Astrocyte (in vitro differentiated cells and primary cell): ENCODE data around the gene PHF24. TPM values are rescaled to one million over a fixed set of nuclear protein-coding genes. Genes with fewer than 3 reads are reported as not detected.

Experiments
- DNase-seq: peaks from one replicate; pipeline ENCODE4 v3.0.0-alpha.2; 2010; ENCODE audit warnings: low read depth
- FAIRE-seq: peaks from 2 replicates; lab custom pipeline; 2011; peaks lifted over from hg19 to GRCh38; lab: Jason Lieb, UNC
- H2AFZ ChIP-seq: 2 replicates; pipeline ENCODE4 v1.6.0; 2012; ENCODE audit warnings: low read depth, low read length, inconsistent platforms
- H3K27ac ChIP-seq: 2 replicates; pipeline ENCODE4 v1.5.1; 2011; ENCODE audit warnings: low read depth, low read length, inconsistent platforms
- H3K27me3 ChIP-seq: 2 replicates; pipeline ENCODE4 v1.6.0; 2011; ENCODE audit warnings: low read length, inconsistent platforms; ENCODE audit not compliant: insufficient read depth
- H3K36me3 ChIP-seq: 2 replicates; pipeline ENCODE4 v1.5.1; 2011; ENCODE audit warnings: low read length, inconsistent platforms; ENCODE audit not compliant: insufficient read depth
- H3K4me1 ChIP-seq: 2 replicates; pipeline ENCODE4 v1.5.1; 2011; ENCODE audit warnings: low read length, inconsistent platforms; ENCODE audit not compliant: insufficient read depth
- H3K4me2 ChIP-seq: 2 replicates; pipeline ENCODE4 v1.6.0; 2012; ENCODE audit warnings: low read length, inconsistent platforms
- H3K4me3 ChIP-seq: 2 replicates; pipeline ENCODE4 v1.5.1; 2011; ENCODE audit warnings: low read depth, mild to moderate bottlenecking, low read length, inconsistent platforms; ENCODE audit not compliant: insufficient read depth
- H3K79me2 ChIP-seq: 2 replicates; pipeline ENCODE4 v1.6.0; 2012; ENCODE audit warnings: mild to moderate bottlenecking, low read length, inconsistent platforms; ENCODE audit not compliant: insufficient read depth
- H3K9ac ChIP-seq: 2 replicates; pipeline ENCODE4 v1.6.0; 2012; ENCODE audit warnings: mild to moderate bottlenecking, low read length, inconsistent platforms
- H3K9me3 ChIP-seq: 2 replicates; pipeline ENCODE4 v1.5.1; 2012; ENCODE audit warnings: low read depth, mild to moderate bottlenecking, low read length, inconsistent platforms; ENCODE audit not compliant: insufficient read depth
- H4K20me1 ChIP-seq: 2 replicates; pipeline ENCODE4 v1.6.0; 2012; ENCODE audit warnings: low read length, inconsistent platforms; ENCODE audit not compliant: insufficient read depth
- H3K27ac Mint-ChIP-seq: one replicate; pipeline ENCODE4 v1.8.0; 2021; ENCODE audit warnings: mild to moderate bottlenecking, mixed read lengths; ENCODE audit not compliant: unreplicated experiment
- H3K27me3 Mint-ChIP-seq: one replicate; pipeline ENCODE4 v1.8.0; 2021; ENCODE audit warnings: low read depth, mixed read lengths; ENCODE audit not compliant: unreplicated experiment
- H3K36me3 Mint-ChIP-seq: one replicate; pipeline ENCODE4 v1.8.0; 2021; ENCODE audit warnings: low read depth, mixed read lengths; ENCODE audit not compliant: unreplicated experiment
- H3K4me1 Mint-ChIP-seq: one replicate; pipeline ENCODE4 v1.8.0; 2021; ENCODE audit warnings: low read depth, mixed read lengths; ENCODE audit not compliant: unreplicated experiment
- H3K4me3 Mint-ChIP-seq: one replicate; pipeline ENCODE4 v1.8.0; 2021; ENCODE audit warnings: mild to moderate bottlenecking, moderate library complexity, mixed read lengths; ENCODE audit not compliant: unreplicated experiment
- H3K9me3 Mint-ChIP-seq: one replicate; pipeline ENCODE4 v1.8.0; 2021; ENCODE audit warnings: mild to moderate bottlenecking, mixed read lengths; ENCODE audit not compliant: unreplicated experiment
- CTCF ChIP-seq: IDR thresholded peaks from 2 replicates; pipeline ENCODE4 v1.5.1; 2011; ENCODE audit warnings: low read depth, mild to moderate bottlenecking, inconsistent platforms, low read length, moderate library complexity; ENCODE audit not compliant: insufficient read depth
- EZH2 ChIP-seq: IDR thresholded peaks from 2 replicates; pipeline ENCODE4 v1.6.1; 2012; ENCODE audit warnings: mild to moderate bottlenecking, low read length, inconsistent platforms; ENCODE audit not compliant: insufficient read depth
- total RNA-seq: library from RNA; stranded (reverse); gene quantifications from 2 replicates; pipeline ENCODE4 v1.2.1, GENCODE V29; 2021

Gene PHF24
- total RNA-seq, 1 donor from 2014 or later = 0.16 TPM

GRCh38 chr9:34995670-34996060, 37.6 kb downstream of the PHF24 start:
- H3K27ac ChIP-seq = no peak overlapping the region
- H3K9me3 ChIP-seq = no peaks in the 10 kb centered on the region
- DNase-seq (peak; percentile 41), FAIRE-seq (peak; percentile 9)
- Mint-ChIP-seq H3K9me3 (no peaks in the 10 kb centered on the region), H3K36me3 (peaks cover 24% of the 10 kb centered on the region), H3K27me3 (no peaks in the 10 kb centered on the region), H3K4me3 (no peak overlapping the region), H3K4me1 (peaks cover 64% of the 10 kb centered on the region), H3K27ac (peak overlapping the region; percentile 34)
- peaks cover 56% of the 10 kb centered on the region for H3K4me1 ChIP-seq
- no peaks in the 10 kb centered on the region for H3K79me2 ChIP-seq
- H2AFZ ChIP-seq = no peak overlapping the region
- no peaks in the 10 kb centered on the region for H3K27me3 ChIP-seq
- no peak overlapping the region for H3K9ac ChIP-seq
- H3K4me2 ChIP-seq = peak overlapping the region; percentile 18
- peaks cover 7% of the 10 kb centered on the region for H3K36me3 ChIP-seq
- no peak overlapping the region for H3K4me3 ChIP-seq
- H4K20me1 ChIP-seq = peaks cover 9% of the 10 kb centered on the region
- TF ChIP-seq EZH2 (no peak), CTCF (no peak)

GRCh38 chr9:34996181-34996904, 38.3 kb downstream of the PHF24 start:
- H3K4me2 ChIP-seq = no peak overlapping the region
- H3K27ac ChIP-seq = no peak overlapping the region
- H3K79me2 ChIP-seq = no peaks in the 10 kb centered on the region
- peaks cover 22% of the 10 kb centered on the region for H3K36me3 Mint-ChIP-seq
- peaks cover 64% of the 10 kb centered on the region for H3K4me1 Mint-ChIP-seq
- no peaks in the 10 kb centered on the region for H3K9me3 ChIP-seq
- H3K36me3 ChIP-seq = peaks cover 7% of the 10 kb centered on the region
- H4K20me1 ChIP-seq = peaks cover 9% of the 10 kb centered on the region
- H3K4me3 Mint-ChIP-seq = no peak overlapping the region
- FAIRE-seq = no peak
- H3K27me3 ChIP-seq = no peaks in the 10 kb centered on the region
- no peak for DNase-seq
- H3K4me1 ChIP-seq = peaks cover 56% of the 10 kb centered on the region
- no peaks in the 10 kb centered on the region for H3K27me3 Mint-ChIP-seq
- H3K4me3 ChIP-seq = no peak overlapping the region
- no peak overlapping the region for H3K27ac Mint-ChIP-seq
- no peak overlapping the region for H3K9ac ChIP-seq
- H3K9me3 Mint-ChIP-seq = no peaks in the 10 kb centered on the region
- TF ChIP-seq CTCF = no peak
- TF ChIP-seq EZH2 = no peak
- H2AFZ ChIP-seq = no peak overlapping the region

- Histone ChIP-seq H3K4me2 (no peak overlapping the region), H3K9ac (no peak overlapping the region), H3K27me3 (no peaks in the 10 kb centered on the region), H3K4me1 (peaks cover 58% of the 10 kb centered on the region), H3K36me3 (peaks cover 7% of the 10 kb centered on the region), H3K79me2 (no peaks in the 10 kb centered on the region), H3K27ac (no peak overlapping the region), H3K4me3 (no peak overlapping the region), H3K9me3 (no peaks in the 10 kb centered on the region), H4K20me1 (peaks cover 9% of the 10 kb centered on the region), H2AFZ (no peak overlapping the region)
- Mint-ChIP-seq H3K4me1 (peaks cover 67% of the 10 kb centered on the region), H3K36me3 (peaks cover 23% of the 10 kb centered on the region), H3K9me3 (no peaks in the 10 kb centered on the region), H3K27me3 (no peaks in the 10 kb centered on the region), H3K27ac (peak overlapping the region; percentile 48), H3K4me3 (peak overlapping the region; percentile 74)
- no peak for TF ChIP-seq CTCF
- TF ChIP-seq EZH2 = no peak
- FAIRE-seq (no peak), DNase-seq (no peak)
These were observed 38.8 kb downstream of the PHF24 start for GRCh38 chr9:34996905-34997279.
